ENCODE data around the gene NOTCH2. TPM values are rescaled to one million over a fixed set of nuclear protein-coding genes. Genes with fewer than 3 reads are reported as not detected.

Gene NOTCH2
- total RNA-seq, 3 donors from 2014 or later (not counting 1 experiment from before 2014, with no cell fraction given): 74.7 to 136 (median 97.4) TPM

GRCh38 chr1:119898530-119898929, 170.9 kb downstream of the NOTCH2 start:
- no peak overlapping the region for H3K27ac Mint-ChIP-seq
- ATAC-seq: no peak
- WGBS (ENCODE audit: insufficient coverage): 85% methylated on average over 2 of the region's 2 CpGs
- no peaks in the 10 kb centered on the region for H3K4me1 ChIP-seq (ENCODE audit: control insufficient read depth, insufficient read depth, low read length)
- no peak for DNase-seq
- H3K27me3 ChIP-seq (ENCODE audit: control insufficient read depth, insufficient read depth, low read length): no peaks in the 10 kb centered on the region
- no peaks in the 10 kb centered on the region for H3K9me3 Mint-ChIP-seq
- H3K36me3 Mint-ChIP-seq: no peaks in the 10 kb centered on the region
- H3K36me3 ChIP-seq (ENCODE audit: control insufficient read depth, insufficient read depth, low read length): no peaks in the 10 kb centered on the region
- intact Hi-C loops (cut with micrococcal nuclease): no loop called here
- H3K4me3 Mint-ChIP-seq: no peak overlapping the region
- H3K4me1 Mint-ChIP-seq: no peaks in the 10 kb centered on the region
- H3K27ac ChIP-seq (ENCODE audit: low read length): no peak overlapping the region
- TF ChIP-seq CTCF (IDR thresholded peaks at IDR 0.05): no peak
- no peak overlapping the region for H3K4me3 ChIP-seq (ENCODE audit: low read length)
- no peaks in the 10 kb centered on the region for H3K9me3 ChIP-seq (ENCODE audit: control insufficient read depth, insufficient read depth, low read length)
- H3K27me3 Mint-ChIP-seq (ENCODE audit: low read depth in 2 of 2): peaks cover 11 to 28% of the 10 kb centered on the region in 2 donors

- Histone ChIP-seq H3K27me3 (ENCODE audit: control insufficient read depth, insufficient read depth, low read length) (no peaks in the 10 kb centered on the region), H3K27ac (ENCODE audit: low read length) (no peak within 1 kb of the TSS), H3K4me3 (ENCODE audit: low read length) (no peak within 1 kb of the TSS), H3K9me3 (ENCODE audit: control insufficient read depth, insufficient read depth, low read length) (no peaks in the 10 kb centered on the region), H3K4me1 (ENCODE audit: control insufficient read depth, insufficient read depth, low read length) (no peaks in the 10 kb centered on the region), H3K36me3 (ENCODE audit: control insufficient read depth, insufficient read depth, low read length) (no peaks in the 10 kb centered on the region)
- no peaks in the 10 kb centered on the region for H3K36me3 Mint-ChIP-seq
- no peak for TF ChIP-seq CTCF (IDR thresholded peaks at IDR 0.05)
- WGBS (ENCODE audit: insufficient coverage): 73% methylated on average over 24 of the region's 24 CpGs
- intact Hi-C loops (cut with micrococcal nuclease): no loop called here
- no peak within 1 kb of the TSS for H3K27ac Mint-ChIP-seq
- peaks cover 7 to 26% of the 10 kb centered on the region in 2 donors for H3K27me3 Mint-ChIP-seq (ENCODE audit: low read depth in 2 of 2)
- H3K9me3 Mint-ChIP-seq: no peaks in the 10 kb centered on the region
- no peak for DNase-seq
- H3K4me3 Mint-ChIP-seq: no peak within 1 kb of the TSS
- H3K4me1 Mint-ChIP-seq: no peaks in the 10 kb centered on the region
- ATAC-seq: peak in 1 of 3 donors; percentile 48
These were observed 173.2 kb downstream of the NOTCH2 start, which contains the start of gene ADAM30 for GRCh38 chr1:119896303-119896702. Gene ADAM30, minus strand, starts transcription at chr1:119896515. Its CDS starts 179 bp downstream, at chr1:119896336.

- Mint-ChIP-seq H3K9me3 (no peaks in the 10 kb centered on the region), H3K36me3 (no peaks in the 10 kb centered on the region), H3K4me1 (no peaks in the 10 kb centered on the region), H3K27me3 (ENCODE audit: low read depth in 2 of 2) (peaks cover 7 to 35% of the 10 kb centered on the region in 2 donors), H3K4me3 (no peak overlapping the region), H3K27ac (no peak overlapping the region)
- DNase-seq (no peak), ATAC-seq (no peak)
- no peaks in the 10 kb centered on the region for H3K36me3 ChIP-seq (ENCODE audit: control insufficient read depth, insufficient read depth, low read length)
- TF ChIP-seq CTCF (IDR thresholded peaks at IDR 0.05): no peak
- intact Hi-C loops (cut with micrococcal nuclease): no loop called here
- no peaks in the 10 kb centered on the region for H3K27me3 ChIP-seq (ENCODE audit: control insufficient read depth, insufficient read depth, low read length)
- H3K27ac ChIP-seq (ENCODE audit: low read length): no peak overlapping the region
- H3K4me1 ChIP-seq (ENCODE audit: control insufficient read depth, insufficient read depth, low read length): no peaks in the 10 kb centered on the region
- H3K4me3 ChIP-seq (ENCODE audit: low read length): no peak overlapping the region
- H3K9me3 ChIP-seq (ENCODE audit: control insufficient read depth, insufficient read depth, low read length): no peaks in the 10 kb centered on the region
- WGBS (ENCODE audit: insufficient coverage): 76% methylated on average over 2 of the region's 4 CpGs
These were observed 174.4 kb downstream of the NOTCH2 start for GRCh38 chr1:119895102-119895501.
